ENCODE data around the gene UNC93A.
"Not testable (repeated sequence)": the region's sequence is repeated elsewhere in the genome, so short reads cannot be mapped to it uniquely, and the experiment has no call there.

Gene UNC93A

DNA sequence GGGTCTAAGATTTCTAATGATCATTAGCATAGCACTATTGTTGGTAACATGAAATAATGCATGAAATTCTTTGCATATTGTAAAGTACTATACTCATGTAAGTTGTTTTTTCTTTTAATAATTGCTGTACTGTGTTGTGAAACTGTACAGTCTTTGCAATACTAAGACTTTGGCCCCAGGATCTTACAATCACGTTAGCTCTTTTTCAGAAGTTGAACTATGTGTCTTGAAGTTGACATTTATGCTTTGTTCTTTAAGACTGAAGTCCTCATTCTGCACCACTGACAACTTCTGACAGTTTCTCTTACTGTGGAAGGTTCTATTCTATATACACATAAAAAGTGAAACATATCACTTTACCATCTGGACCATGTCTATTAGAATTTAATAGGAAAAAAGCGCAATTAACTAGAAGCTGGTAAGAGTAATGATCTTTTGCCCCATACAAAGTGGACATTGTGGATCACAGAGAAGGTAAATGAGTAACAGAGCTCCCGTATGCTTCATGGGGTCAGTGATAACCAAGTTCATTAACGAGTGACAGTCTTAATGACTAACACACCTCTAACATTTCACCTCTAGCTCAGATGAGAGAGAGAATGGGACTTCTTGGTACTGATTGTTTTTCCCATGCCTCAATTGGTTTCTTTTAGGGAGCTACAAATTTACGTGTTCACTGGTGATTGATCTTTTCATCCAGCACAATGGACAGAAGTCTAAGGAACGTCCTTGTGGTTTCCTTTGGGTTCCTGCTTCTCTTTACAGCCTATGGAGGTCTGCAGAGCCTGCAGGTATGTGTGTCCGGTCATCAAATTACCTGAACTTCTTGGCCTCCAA, at the start of gene UNC93A:
Gene UNC93A, plus strand, starts transcription at position 530 of the 837 bp plus-strand sequence. Its CDS starts 175 bp downstream, at position 705.
- DNase-seq, result no peak

DNA sequence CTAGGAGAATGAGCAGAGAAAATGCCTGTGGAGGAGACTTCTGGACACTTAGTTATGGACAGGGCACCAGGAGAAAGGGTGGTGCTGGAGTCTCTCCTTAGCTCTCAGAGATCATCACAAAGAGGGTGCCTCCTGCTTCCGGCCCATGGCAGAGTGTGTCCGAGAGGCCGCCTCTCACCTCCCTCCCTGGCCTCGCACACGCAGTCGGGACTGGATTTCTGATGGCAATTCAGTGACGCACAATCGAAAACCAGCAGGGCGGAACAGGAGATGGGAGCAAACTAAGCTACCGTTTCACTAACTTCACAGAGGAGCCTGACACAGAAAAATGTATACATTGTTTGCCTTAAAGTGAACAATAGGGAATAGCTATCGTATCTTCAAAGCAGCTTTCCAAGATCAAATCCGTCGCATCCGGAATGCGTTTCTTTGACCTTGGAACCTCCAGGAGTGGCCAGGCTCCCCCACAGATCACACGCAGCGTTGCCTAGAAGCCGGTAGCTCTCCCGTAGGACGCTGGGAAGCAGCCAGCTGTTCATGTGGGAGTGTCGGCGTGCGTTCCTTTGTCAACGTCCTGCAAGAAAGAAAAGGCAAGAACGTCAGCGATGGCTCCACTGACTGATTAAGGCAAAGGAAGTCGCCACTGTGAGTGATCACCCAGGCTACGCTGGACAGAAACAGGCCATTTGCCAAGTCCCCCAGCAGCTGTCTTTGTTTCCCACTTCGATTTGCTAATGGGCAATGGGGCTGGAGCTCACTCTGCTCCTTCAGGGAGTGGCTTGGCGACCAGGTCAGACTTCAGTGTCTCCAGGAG, 49.6 kb upstream of the UNC93A start:
- not testable (repeated sequence) for DNase-seq

DNA sequence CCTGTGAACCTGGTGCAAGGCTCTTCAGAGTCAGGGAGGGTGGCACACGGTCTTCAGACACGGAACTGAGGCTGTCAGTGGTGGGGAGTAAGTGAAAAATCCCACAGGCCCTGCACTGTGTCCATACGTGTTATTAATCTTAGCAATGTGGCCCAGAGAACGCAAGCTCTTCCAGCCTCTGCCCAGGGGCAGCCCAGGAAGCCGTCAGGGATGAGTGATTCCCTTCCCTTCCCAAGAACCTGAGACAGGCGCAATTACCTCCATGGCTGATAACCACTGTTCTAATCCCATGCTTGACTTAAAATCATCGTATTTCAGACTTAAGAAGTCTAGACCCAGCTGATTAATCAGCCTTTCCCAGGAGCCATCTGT, 49.0 kb upstream of the UNC93A start:
- DNase-seq, result not testable (repeated sequence)

DNA sequence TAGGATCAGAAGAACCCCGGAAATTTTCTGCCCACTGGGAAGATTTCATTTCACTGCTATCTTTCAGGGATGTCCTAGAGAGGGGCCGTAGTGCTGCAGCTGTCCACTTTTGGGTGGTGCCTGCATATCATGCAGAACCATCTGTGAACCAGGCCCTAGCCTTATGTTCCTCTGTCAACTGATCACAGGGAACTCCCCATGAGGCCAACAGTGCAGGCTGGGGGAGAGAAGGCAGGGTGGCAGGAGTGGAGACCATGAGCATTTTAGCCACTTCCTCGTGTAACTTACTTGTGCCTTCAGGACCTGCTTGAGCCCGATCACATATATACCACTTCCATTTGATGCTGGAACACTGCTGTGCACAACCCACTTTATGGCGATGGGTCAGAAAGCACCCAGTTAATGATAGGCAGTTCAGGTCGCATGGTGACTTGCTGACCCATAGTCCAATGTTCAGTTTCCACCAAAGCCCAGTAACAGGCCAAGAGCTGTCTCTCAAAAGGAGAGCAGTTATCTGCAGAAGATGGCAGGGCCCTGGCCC, 48.5 kb upstream of the UNC93A start:
- DNase-seq, result not testable (repeated sequence)

DNA sequence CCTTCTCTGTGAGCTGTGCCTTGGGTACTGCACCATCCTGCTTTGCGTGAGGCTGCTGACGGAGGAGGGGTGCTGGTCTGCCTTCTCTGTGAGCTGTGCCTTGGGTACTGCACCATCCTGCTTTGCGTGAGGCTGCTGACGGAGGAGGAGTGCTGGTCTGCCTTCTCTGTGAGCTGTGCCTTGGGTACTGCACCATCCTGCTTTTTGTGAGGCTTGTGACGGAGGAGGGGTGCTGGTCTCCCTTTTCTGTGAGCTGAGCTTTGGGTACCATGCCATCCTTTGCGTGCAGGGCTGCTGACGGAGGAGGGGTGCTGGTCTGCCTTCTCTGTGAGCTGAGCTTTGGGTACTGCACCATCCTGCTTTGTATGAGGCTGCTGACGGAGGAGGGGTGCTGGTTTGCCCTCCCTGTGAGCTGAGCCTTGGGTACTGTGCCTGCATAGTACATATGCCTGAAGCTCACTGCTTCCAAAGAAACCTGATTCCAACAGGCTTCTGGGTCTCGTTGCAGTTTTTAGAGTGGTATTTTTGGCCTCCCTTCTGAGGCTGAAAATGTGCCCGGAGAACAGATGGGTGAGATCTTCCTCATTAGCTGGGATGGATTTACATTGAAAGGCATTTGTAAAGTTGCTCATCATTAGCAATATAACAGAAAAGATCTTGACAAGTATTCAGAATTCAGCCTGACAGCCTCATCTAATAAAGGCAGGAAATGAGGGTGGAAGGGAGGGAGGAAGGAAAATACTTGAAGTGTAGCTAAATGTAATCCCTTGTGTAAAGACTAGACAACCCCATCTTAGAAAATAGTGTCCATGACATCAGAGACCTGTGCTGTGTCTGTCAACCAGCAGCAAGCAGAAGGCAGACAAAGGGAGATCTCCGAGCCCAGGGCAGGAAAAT, 46.8 kb upstream of the UNC93A start:
- DNase-seq, result no peak

DNA sequence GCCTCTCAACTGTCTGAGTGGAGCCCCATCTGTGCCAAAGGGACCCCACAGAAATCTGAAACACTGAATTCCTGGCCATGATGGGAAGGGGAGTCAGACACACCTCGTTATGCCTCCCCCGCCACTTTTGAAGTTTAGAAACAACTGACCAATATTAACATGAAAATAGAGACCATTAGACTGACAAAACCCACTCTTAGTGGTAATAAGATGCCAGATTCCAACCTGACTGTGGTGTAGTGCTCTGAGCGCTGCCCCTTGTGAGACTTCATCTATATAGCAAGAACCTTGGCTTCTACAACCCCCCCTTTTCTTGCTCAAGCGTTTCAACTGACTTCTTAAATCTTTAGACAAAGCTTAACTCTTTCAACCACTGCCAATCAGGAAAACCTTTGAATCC, 46.1 kb upstream of the UNC93A start:
- DNase-seq, result no peak

DNA sequence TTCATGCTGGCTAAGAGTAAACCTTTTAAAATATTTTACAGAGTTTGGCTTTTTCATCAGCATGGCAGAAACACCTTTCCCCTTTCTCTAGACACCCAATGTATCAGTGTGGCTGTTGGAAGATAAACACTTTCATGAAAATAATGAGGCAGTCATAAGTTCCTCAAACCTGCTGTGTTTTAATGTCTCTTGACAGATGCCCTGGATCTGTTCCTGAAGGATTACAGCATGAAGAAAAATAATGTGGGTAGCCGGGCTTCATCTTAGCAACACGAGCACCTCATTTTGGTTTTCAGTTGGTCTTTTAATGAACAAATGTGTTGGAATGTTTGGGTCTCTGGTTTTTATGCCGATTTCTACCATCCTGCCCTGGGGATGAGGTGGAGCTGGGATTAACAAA, 45.5 kb upstream of the UNC93A start:
- DNase-seq, result no peak

DNA sequence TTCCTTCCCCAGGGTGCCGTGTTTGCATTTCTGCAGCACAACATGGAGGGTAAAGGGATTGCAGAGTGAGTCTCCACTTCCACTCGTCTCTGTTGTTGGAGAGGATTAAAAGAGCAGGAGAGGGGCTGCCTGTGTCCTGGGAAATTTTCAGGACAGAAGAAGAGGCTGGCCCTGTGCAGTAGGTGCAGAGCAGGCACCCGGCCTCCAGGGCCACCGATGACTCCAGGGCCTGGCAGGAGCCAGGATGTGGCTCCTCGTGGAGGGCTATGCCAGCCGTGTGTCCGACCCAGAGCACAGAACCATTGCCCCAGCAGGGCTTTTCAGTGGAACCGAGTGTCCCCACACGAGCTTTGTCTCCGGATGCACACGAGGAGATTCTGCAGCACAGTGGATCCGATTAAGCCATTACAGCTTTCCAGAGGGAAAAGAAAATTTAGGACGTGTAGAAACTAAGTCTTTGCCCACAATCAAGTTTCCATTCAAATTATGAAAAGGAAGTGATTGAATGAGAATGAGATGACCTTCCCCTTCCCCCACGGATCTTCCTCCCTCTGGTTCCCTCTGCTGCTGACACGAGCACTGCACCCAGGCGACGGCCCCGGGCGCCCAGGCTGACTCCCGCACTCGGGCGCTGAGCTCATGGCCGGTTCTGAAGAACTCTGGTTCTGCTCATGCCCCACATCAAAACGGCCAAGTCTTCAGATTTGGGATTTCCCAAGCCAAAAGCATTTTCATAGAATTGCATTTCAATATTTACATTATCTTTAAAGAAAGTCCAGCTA, 43.1 kb upstream of the UNC93A start:
- DNase-seq, result no peak

DNA sequence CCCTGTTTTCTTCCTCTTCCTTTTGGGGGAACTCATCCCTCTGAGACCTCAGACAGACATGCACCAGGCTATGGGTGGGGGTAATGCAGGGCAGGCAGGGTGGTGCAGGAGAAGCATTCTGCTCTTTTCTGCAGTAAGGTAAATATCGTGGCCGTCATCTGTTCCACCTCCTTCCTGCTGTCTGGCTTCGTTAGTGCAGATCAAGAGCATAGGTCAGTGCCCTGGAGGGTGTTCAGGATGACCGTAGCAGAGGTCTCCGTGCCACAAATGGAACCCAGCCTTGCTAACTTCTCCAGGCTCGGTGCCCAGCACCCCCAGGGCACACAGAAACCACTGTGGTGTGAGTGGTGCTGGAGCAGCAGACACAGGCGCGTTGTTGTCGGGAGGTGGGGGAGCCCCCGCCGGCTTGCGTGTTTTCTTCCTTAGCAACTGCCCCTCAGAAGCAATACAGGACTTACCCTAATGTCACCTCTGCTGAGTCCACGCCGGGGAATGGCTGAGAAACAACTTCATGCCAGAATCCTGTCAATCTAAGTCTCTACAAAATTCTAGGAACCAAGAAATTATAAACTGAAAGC, 42.1 kb upstream of the UNC93A start:
- not testable (repeated sequence) for DNase-seq

DNA sequence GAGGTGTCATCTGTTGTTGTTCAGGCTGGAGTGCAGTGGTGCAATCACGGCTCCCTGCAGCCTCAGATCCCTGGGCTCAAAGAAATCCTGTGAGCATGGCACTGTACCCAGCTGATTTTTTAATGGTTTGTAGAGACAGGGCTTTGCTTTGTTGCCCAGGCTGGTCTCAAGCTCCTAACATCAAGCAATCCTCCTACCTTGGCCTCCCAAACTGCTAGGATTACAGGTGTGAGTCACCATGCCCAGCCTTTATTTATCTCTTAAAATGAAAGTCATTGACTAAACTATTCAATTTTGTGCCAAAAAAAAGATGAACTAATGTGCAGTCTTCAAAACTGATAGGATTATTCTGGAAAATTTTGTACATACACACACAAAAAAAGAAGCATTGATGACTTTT, 38.8 kb upstream of the UNC93A start:
- DNase-seq, result no peak

DNA sequence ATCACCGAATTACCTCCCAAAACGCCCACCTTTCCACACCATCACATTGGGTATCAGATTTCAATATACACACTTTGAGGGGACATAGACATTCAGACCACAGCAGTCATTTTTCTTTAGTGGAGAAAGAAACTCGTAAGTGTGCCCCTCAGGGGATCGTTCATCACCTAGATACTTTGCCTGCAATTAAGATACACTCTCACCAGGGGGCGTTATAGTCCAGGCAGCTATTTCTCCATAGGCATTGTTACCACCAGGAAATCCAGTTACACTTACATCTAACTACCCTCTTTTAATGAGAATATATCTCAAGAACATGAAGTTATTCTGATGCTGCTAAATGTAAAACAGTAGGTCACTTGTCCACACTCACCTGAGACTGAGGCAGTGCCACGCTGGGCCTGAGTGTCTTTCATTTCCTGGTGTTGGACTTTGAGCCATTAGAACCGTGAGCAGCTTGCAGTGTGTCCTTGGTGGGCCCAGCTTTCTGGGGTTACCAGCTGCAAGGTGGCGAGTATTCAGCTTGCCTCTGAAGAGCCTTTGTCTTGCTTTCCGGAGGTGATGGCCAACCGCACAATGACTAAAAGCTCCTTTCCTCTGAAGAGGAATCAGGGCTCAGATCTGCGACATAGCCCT, 35.1 kb upstream of the UNC93A start:
- no peak for DNase-seq

DNA sequence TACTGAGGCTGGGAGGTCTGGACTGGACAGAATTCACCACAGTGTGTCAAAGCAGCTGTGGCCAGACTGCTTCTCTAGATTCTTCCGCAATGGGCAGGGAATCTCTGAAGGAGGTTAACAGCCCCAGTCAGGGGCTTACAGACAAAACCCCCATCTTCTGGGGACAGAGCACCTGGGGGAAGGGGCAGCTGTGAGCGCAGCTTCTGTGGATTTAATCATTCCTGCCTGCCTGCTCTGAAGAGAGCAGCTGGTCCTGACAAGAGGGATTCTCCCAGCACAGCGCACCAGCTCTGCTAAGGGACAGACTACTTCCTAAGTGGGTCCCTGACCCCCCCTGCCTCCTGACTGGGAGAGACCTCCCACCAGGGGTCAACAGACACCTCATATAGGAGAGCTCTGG, 32.5 kb upstream of the UNC93A start:
- no peak for DNase-seq

DNA sequence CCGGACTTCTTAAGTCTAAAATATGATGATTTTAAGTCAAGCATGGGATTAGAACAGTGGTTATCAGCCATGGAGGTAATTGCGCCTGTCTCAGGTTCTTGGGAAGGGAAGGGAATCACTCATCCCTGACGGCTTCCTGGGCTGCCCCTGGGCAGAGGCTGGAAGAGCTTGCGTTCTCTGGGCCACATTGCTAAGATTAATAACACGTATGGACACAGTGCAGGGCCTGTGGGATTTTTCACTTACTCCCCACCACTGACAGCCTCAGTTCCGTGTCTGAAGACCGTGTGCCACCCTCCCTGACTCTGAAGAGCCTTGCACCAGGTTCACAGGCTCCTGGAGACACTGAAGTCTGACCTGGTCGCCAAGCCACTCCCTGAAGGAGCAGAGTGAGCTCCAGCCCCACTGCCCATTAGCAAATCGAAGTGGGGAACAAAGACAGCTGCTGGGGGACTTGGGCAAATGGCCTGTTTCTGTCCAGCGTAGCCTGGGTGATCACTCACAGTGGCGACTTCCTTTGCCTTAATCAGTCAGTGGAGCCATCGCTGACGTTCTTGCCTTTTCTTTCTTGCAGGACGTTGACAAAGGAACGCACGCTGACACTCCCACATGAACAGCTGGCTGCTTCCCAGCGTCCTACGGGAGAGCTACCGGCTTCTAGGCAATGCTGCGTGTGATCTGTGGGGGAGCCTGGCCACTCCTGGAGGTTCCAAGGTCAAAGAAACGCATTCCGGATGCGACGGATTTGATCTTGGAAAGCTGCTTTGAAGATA, 24.9 kb upstream of the UNC93A start:
- DNase-seq, result not testable (repeated sequence)

DNA sequence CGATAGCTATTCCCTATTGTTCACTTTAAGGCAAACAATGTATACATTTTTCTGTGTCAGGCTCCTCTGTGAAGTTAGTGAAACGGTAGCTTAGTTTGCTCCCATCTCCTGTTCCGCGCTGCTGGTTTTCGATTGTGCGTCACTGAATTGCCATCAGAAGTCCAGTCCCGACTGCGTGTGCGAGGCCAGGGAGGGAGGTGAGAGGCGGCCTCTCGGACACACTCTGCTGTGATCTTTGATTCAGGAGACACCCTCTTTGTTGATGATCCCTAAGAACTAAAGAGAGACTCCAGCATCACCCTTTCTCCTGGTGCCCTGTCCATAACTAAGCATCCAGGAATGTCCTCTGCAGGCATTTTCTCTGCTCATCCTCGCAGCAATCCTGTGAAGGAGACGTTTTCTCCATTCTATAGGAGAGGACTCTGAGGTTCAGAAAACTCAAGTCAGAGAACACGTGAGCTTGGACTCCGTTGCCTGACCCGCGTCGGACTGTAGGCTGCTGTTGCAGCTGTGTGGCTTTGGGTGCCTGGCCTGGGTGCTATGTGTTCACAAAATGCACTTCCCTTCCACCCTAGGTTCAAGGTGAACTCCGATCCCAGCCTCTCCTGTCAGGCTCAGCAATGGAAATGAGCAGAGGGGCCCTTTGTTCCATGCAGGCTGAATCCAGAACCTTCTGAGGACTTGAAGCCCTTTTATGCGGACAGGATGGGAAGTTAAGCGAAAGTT, 24.1 kb upstream of the UNC93A start:
- DNase-seq, result no peak

DNA sequence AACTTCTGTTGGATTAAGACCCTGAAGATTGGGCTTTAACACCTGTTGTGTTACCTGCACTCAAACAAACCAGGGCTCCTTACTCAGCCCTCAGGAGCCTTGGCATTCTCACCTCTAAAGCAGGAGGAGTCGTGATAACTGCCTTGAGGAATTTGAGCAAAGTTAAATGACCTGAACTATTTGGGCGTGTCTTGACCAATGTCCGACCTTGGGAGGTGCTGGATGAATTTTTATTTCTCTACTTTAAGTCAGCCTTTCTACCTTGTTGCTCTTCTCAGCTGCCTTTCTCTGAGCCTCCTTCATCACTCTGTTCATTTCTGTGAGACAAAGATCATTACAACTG, 23.6 kb upstream of the UNC93A start:
- DNase-seq, result not testable (repeated sequence)

DNA sequence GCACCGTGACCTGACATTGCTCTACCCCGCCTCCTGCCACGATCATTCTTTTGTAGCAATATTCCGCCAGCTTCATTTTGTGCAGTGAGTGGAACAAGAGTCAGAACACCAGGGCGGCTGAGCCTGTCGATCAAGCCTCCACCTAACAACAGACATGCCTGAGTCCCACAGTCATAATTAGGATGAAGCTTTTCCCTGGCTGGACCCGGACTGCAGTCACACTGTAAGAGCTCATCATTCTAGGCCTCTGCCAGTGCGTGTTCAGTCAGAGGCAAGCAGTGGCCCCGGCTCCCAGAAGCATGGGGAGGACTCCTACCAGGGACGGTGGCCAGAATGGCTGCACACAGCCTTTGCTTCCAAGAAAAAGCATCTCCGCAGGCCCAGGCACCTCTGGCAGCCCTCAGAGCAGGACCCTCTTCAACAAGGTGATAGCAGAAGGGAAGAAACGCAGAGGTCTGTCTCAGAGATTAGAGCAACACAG, 23.2 kb upstream of the UNC93A start:
- no peak for DNase-seq

DNA sequence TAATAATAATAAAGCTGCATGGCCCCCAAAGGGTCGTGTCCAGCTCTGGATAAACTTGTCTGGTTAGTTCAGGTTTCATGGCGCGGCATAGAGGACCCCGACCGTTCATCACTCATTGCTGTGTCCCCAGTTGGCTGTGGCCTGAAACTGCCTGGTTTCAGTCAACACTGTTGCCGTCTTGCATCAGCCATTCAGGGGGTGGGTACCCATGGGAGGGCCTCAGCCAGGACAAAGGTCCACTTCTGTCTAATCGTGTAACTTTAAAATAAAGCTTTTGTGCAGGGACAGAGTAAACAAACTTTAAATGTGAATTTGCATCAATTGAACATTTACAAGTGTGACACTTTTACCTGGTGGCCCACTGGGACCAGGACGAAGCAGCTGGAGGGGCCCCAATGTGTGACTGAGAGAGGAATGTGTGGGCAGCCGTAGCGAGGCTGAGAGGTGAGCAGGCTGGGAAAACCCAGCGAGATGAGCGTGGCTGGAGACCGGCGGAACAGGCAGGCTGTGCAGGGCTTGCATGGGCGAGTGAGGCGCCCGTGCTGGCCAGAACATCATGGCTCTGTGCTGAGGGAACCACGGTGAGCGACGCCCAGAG, 22.3 kb upstream of the UNC93A start:
- no peak for DNase-seq

DNA sequence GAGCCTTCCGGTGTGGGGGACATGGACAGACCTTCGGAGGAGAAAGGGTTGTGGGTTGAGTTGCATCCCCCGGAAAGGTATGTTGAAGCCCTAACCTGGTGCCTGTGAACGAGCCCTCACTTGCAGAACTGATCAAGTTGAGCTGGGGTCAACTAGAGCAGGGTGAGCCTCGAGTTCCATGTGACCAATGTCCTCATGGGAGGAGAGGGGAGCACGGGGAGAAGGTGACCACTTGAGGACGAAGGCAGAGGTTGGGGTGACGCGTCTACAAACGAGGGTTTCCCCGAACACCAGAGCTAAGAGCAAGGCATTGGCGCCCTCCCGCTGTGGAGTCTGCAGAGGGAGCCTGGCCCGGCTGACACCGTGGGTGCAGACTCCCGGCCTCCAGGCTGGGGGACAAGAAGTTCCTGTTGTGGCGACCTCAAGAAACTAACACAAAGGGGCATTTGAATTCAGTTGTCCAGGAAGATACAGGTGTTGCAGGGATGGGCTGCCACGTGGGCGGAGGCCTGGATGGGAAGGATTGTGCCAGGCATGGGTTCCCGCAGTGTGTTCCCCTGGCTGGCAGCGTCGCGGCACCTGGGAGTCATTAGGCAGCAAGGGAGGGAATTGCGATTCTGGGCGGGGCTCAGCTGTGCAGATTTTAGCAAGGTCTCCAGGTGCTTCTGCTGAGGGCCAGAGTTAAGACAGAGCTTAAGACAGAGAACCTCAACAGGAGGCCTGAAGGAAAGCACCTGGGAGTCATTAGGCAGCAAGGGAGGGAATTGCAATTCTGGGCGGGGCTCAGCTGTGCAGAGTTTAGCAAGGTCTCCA, 20.4 kb upstream of the UNC93A start:
- DNase-seq, result no peak
